Measurements from ENCODE around the gene FARP1.

- TF ChIP-seq POLR2A (IDR thresholded peaks at IDR 0.05) (no peak), CTCF (IDR thresholded peaks at IDR 0.05) (no peak)
Observed at GRCh38 chr13:98410612-98411011, 267.7 kb downstream of the FARP1 start.
